ENCODE results near the gene LY86.
"Not testable (repeated sequence)": the region's sequence is repeated elsewhere in the genome, so short reads cannot be mapped to it uniquely, and the experiment has no call there.

The LY86 gene

DNA sequence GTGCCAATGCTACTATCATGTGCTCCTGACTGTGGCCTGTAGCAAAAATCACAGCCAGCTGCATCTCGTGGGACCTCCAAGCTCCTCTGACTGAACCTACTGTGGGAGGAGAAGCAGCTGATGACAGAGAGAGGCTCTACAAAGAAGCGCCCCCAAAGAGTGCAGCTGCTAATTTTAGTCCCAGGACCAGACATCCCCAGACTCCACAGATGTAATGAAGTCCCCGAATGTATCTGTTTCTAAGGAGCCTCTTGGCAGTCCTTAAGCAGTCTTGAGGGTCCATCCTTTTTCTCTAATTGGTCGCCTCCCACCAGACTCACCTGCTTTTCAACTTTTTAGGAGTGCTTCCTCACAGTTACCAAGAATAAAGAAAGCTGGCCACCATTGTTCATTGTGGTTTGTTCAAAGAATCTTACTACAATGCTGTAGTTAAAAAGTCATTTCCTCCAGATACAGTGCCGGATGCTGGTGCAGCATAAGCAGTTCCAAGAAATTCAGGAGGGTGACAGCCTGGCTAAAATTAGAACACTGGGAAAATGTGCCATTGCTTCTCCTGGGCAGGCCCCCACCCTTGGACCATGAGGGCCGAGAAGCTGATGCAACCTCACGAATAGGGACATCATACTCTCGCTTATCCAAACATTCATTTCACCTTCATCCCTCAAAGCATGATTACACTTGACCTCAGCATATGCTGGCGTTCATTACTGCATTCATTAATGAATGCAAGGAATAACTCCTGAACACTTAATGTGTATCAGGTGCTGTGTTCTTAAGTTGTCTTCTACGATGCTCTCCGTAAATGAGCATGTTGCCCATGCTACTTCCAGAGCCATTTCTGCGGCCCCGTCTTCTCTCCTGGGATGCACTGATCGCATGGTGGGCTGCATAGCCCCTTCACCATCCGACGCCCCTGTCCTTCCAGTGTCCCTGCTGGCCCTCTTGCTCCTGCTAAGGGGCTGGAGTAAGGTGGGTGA, 66.4 kb downstream of the LY86 start:
- DNase-seq (ENCODE audit: low read depth): no peak

GRCh38 chr6:6655805-6656251, 67.3 kb downstream of the LY86 start:
- DNase-seq (ENCODE audit: low read depth): no peak

GRCh38 chr6:6656287-6656686, 67.8 kb downstream of the LY86 start:
- DNase-seq (ENCODE audit: low read depth): no peak

DNA sequence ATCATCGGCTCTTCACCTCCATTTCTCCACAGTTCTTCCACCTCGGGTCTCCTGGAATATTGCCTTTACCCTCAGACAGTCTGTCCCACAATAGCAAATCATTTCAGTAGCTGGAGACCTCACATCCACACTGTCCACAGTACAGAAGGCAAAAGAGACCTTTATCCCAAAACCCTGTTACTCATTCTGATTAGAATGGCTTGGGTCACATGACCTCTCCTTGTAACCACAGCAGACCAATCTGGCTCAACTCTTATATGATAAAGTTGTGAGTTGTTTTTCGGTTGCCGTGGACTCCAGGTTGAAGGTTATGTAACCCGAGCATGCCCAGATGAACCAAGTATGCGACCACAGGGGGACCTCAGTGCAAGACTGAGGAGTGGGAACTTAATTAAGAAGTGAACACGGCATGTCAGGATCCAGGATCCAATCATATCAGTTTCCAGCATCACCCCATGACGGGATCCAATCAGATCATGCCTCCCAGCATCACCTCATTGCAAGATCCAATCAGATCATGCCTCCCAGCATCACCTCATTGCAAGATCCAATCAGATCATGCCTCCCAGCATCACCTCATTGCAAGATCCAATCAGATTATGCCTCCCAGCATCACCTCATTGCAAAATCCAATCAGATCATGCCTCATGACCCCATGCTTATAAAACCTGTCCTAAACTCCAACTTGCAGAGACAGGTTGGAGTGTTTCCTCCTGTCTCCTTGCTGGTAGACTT, 68.7 kb downstream of the LY86 start:
- no peak for DNase-seq (ENCODE audit: low read depth)

GRCh38 chr6:6657820-6658217, 69.3 kb downstream of the LY86 start:
- no peak for DNase-seq (ENCODE audit: low read depth)

DNA sequence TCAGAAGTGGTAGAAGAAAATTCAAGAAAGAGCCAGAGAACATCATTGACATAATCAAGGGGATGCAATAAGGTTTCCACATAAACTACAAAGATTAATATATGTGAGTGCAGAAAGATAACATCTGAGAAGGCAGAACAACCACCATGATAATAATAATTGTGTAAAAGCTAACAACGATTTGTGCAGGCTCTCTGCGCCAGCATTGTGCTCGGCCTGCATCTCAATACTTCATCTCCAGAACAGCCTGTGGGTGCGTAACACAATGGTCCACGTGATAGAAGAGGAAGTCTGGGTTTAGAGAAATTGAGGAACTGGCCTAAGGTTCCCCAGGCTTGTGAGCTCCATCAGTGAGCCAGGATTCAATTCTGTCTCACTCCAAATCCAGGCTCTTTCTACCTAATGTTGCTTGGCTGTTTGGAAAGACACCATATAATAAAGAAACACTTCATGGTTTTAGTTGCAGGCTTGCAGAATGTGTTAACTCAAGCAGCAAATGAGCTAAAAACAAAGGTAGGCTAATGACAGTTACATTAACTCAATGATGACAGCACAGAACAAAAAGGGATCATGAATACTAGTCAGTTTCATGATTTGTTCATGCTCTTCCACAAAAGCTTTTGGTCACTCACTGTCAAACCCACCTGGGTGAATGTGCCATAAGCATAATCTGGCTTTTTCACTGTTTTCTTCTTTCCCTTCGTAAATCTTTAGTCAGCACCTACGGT, 71.2 kb downstream of the LY86 start:
- DNase-seq (ENCODE audit: low read depth): no peak

DNA sequence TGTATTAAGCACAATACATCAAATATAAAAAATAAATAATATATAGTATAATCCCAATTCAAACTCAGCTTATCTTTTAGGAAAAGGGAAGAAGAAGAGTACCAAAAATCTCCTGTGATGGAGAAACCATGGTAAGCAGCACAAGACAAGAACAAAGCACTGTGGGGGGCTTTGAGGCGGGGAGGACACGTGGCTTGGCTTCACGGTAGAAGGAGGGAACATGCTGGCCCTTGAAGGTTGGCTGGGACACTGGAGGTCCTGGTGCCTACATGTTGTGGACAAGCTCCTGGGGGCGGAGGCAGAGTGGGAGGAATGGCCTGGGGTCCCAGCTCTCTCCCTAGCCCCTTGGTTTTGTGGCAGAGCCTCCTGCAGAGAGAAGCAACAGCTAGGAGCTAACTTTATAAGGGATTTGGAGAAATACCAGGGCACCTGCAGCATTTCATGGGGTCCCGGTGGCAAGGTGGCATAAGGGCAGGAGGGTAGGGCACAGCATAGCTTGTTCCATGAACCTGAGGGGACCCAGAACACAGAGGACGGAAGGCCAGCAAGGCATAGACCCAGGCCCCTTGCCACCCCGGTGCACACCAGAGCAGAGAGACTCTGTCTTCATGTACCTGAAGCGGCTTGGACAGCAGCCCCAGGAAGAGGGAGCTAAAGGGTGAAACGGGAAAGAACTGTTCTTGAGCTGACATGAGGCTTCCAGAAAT, 72.0 kb downstream of the LY86 start:
- DNase-seq (ENCODE audit: low read depth): no peak

- no peak for DNase-seq (ENCODE audit: low read depth)
Observed at GRCh38 chr6:6661191-6661590, 72.7 kb downstream of the LY86 start.

DNA sequence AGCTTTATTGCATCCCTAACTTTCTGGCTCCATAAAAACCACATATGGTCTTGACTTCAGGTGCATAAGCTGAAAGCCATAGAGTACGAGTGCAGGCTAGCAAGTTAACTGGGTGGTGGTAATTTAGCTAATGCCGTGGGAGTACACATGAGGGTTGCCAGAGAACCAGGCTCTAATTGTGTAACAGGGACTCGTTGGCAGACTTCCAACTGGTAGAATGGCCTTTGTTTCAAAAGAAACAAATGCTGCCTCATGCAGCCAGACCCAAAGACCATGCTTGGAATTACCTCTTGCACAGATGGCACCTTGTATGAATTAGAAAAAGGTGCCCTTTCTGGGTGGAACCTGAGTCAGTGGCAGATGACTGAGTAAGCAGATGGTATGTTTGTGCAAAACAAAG, 73.2 kb downstream of the LY86 start:
- no peak for DNase-seq (ENCODE audit: low read depth)

GRCh38 chr6:6663421-6664135, 75.1 kb downstream of the LY86 start:
- no peak for DNase-seq (ENCODE audit: low read depth)

DNA sequence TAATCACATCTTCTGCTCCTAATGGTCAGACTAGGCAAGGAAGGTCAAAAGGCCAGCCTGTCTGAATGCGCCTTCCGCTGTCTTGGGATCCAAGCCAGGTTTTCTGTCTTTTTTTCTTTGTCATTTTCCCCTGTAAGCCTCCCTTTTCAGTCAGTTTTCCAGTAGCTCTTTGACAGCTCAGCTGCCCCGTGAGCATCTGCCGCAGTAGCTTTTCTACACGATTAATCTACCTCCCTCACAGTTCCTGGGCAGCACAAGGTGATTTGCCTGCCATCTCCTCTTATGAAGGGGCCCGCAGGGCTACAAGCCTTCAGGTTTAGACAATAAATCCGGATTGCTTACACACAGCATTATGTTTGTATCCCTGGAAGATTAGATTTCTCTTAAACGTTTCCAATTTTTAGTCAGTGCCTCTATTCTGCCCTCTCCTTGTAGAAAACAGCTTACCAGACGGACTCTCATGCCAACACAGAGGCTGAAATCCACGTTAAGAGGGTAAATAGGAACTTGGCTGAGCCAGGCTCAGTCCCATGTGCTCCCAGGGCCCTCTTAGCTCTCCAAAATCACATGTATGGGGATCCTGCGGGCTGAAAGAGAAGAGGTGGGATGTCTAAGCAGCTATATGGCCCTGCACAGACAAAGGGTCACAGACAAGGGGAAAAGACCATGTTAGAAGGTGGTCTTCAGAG, 77.2 kb downstream of the LY86 start:
- no peak for DNase-seq (ENCODE audit: low read depth)

DNA sequence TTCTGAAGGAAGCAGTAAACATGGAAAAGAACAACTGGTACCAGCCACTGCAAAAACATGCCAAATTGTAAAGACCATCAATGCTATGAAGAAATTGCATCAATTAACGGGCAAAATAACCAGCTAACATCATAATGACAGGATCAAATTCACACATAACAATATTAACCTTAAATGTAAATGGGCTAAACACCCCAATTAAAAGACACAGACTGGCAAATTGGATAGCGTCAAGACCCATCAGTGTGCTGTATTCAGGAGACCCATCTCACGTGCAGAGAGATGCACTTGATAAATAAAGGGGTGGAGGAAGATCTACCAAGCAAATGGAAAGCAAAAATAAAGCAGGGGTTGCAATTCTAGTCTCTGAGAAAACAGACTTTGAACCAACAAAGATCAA, 81.6 kb downstream of the LY86 start:
- not testable (repeated sequence) for DNase-seq (ENCODE audit: low read depth)

- DNase-seq (ENCODE audit: low read depth): no peak
Observed at GRCh38 chr6:6674872-6675271, 86.4 kb downstream of the LY86 start.

DNA sequence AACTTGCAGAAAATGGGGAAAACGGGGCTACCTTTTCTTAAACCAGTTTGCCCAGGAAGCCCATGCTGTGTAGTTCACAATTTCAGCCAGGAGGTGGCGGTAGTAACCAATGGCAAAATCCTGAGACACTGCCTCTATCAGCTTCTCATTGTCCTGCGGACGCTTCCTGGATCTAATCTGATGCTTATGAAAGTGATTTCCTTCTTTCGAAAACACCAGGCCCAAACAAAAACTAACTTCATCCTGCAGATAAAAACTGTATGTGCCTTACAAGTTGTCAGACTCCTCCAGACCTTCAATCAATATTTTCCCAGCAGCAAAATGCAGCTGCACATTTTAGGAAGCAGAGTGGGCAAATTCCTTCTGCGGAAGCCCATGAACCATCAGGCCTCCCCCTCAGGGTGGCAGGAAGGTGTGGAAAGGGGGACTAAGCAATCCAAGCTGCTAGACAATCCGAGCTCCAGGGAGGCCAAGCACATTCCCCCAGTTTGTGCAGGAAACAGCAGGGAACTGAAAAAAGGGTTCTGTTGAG, 88.5 kb downstream of the LY86 start:
- DNase-seq (ENCODE audit: low read depth): peak; percentile 53

- DNase-seq (ENCODE audit: low read depth): no peak
Observed at GRCh38 chr6:6678185-6678671, 89.7 kb downstream of the LY86 start.

- no peak for DNase-seq (ENCODE audit: low read depth)
Observed at GRCh38 chr6:6678811-6679210, 90.3 kb downstream of the LY86 start.

- no peak for DNase-seq (ENCODE audit: low read depth)
Observed at GRCh38 chr6:6679633-6680032, 91.1 kb downstream of the LY86 start.

GRCh38 chr6:6680526-6680925, 92.0 kb downstream of the LY86 start:
- no peak for DNase-seq (ENCODE audit: low read depth)

GRCh38 chr6:6681075-6681849, 92.7 kb downstream of the LY86 start:
- no peak for DNase-seq (ENCODE audit: low read depth)

Data from activated T-helper 9 cell treated with anti-CD3 and anti-CD28 coated beads, Interleukin-2, amount 50 U/mL, for 16 hours (primary cell).